Testis (tissue), 2 donors: Measurements from ENCODE around the gene SET.

Experiments used
- POLR2A ChIP-seq: fragments of 450-650 bp; IDR thresholded peaks from one replicate; pipeline ENCODE4 v1.6.1; 2017; ENCODE audit warnings: antibody characterized with exemption, mild to moderate bottlenecking, moderate library complexity
- TF ChIP-seq, protein P1 (sequence below), 3 experiments: fragments of 450-650 bp in 2 of 3; fragments of 200-600 bp in 1 of 3; sonication (generic) in 1 of 3; IDR thresholded peaks; one replicate each; pipeline ENCODE4 v1.5.1; 2016 to 2019; ENCODE audit warnings: antibody characterized with exemption in 3 of 3, mild to moderate bottlenecking in 2 of 3, moderate library complexity in 1 of 3

DNA sequence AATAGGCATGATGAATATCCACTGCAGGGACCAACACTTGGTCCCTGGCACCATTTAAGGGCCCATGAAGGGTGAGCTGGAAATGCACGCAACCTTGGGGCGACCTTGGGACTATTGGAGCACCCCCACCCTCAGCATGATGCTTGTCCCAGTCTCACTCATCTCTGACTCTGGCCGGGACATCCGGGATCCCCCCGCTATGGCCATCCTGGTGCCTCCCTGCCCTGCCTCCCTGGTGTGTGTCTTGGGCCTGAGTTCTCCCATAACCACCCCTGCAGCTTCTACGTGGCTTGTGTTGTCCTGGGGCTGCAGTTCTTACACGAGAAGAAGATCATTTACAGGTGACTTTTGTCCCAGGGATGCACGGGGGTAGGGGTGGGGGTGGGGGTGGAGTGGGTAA is 29.0 kb downstream of the SET start:
- TF ChIP-seq, protein P1, sequence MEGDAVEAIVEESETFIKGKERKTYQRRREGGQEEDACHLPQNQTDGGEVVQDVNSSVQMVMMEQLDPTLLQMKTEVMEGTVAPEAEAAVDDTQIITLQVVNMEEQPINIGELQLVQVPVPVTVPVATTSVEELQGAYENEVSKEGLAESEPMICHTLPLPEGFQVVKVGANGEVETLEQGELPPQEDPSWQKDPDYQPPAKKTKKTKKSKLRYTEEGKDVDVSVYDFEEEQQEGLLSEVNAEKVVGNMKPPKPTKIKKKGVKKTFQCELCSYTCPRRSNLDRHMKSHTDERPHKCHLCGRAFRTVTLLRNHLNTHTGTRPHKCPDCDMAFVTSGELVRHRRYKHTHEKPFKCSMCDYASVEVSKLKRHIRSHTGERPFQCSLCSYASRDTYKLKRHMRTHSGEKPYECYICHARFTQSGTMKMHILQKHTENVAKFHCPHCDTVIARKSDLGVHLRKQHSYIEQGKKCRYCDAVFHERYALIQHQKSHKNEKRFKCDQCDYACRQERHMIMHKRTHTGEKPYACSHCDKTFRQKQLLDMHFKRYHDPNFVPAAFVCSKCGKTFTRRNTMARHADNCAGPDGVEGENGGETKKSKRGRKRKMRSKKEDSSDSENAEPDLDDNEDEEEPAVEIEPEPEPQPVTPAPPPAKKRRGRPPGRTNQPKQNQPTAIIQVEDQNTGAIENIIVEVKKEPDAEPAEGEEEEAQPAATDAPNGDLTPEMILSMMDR (IDR thresholded peaks at IDR 0.05): no peak
- no peak for TF ChIP-seq POLR2A
